Panc1 (cell line): Measurements from ENCODE around the gene RNF227.

Experiments used
- POLR2AphosphoS5 ChIP-seq: IDR thresholded peaks from 2 replicates; pipeline ENCODE4 v1.6.1; 2012; ENCODE audit warnings: mild to moderate bottlenecking, low read depth, low read length, moderate library complexity
- REST ChIP-seq, 2 experiments: IDR thresholded peaks; 2 replicates each; pipeline ENCODE4 v1.6.1; 2011 to 2012; ENCODE audit warnings: low read depth in 2 of 2, control low read depth in 1 of 2, low read length in 1 of 2, mild to moderate bottlenecking in 1 of 2, moderate library complexity in 1 of 2; ENCODE audit not compliant: insufficient read depth in 1 of 2
- SIN3A ChIP-seq: IDR thresholded peaks from 2 replicates; pipeline ENCODE4 v1.6.1; 2012; ENCODE audit warnings: low read depth, mild to moderate bottlenecking, low read length, moderate library complexity, borderline replicate concordance; ENCODE audit not compliant: insufficient read depth
- TF ChIP-seq, protein P1 (sequence below): fragments of 450-650 bp; IDR thresholded peaks from 2 replicates; pipeline ENCODE4 v1.5.1; 2017; ENCODE audit warnings: mild to moderate bottlenecking

DNA sequence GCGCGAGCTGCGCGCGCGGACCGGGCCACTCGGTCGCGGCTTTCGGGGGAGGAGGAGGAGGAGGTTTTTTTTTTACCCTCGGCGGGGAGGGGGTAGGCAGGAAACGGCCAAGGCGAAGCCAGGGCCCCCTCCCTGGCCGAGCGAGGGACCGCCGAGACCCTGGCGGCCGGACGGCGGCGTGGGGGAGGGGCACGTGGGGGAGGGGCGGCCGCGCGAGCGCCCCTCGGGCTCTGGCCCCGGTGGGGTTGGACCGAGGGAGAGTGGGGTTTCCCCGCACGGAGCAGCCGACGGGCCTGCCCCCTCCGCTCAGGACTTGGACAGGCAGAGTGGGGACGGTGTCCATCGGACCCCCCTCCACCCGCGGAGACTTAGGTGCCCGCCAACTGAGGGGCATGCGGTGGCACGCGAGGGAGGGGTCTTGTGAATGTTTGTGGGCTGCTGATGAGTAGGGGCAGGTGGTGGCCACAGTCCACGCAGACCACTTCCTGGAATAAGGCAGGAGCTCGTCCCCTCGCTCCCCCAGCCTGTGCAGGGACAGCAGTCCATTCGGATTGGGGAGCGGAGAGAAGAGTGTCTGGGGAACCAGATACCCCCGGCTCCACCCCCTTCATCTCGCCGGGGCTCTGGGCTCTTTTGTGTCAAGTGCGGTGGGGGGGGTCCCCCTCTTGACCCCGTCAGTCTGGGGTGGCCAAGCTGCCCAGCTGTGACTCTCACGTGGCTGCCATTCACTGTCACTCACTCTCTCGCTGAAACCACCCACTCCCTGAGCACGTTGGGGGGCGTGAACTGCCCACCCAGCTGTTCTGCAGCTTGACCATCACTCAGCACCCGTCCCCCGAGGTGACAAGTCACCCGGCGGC is 30.5 kb downstream of the RNF227 start:
- TF ChIP-seq REST (IDR thresholded peaks at IDR 0.05; ENCODE audit: insufficient read depth in 1 of 2, low read depth in 2 of 2, low read length in 1 of 2) (no peak), POLR2AphosphoS5 (no peak), SIN3A (peak; percentile 48; the same call in 1 of the 2 replicates)
- TF ChIP-seq, protein P1, sequence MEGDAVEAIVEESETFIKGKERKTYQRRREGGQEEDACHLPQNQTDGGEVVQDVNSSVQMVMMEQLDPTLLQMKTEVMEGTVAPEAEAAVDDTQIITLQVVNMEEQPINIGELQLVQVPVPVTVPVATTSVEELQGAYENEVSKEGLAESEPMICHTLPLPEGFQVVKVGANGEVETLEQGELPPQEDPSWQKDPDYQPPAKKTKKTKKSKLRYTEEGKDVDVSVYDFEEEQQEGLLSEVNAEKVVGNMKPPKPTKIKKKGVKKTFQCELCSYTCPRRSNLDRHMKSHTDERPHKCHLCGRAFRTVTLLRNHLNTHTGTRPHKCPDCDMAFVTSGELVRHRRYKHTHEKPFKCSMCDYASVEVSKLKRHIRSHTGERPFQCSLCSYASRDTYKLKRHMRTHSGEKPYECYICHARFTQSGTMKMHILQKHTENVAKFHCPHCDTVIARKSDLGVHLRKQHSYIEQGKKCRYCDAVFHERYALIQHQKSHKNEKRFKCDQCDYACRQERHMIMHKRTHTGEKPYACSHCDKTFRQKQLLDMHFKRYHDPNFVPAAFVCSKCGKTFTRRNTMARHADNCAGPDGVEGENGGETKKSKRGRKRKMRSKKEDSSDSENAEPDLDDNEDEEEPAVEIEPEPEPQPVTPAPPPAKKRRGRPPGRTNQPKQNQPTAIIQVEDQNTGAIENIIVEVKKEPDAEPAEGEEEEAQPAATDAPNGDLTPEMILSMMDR, result no peak
